ENCODE data around the gene CD2. TPM values are rescaled to one million over a fixed set of nuclear protein-coding genes. Genes with fewer than 3 reads are reported as not detected.

The CD2 gene
- total RNA-seq, 1 donor: not detected

DNA sequence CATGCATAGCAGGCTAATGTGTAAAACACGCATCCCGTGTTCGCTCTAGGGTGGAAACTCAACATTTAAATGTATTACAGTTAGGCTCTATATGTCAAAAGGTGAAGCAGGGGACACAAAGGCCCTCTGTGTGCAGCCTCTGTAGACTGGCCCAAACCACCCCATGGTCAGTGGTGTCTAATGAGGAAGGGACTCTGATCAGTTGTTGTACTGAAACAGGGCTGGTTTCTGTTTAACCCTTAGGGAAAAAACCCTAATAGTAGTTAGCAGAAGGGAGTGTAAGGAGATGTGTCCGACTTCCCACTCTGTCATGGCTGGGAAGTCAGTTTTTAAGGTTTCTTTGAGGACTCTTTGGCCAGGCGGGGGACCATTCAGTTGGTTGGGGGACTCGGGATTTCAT is 21.5 kb upstream of the CD2 start:
- TF ChIP-seq, protein P1, sequence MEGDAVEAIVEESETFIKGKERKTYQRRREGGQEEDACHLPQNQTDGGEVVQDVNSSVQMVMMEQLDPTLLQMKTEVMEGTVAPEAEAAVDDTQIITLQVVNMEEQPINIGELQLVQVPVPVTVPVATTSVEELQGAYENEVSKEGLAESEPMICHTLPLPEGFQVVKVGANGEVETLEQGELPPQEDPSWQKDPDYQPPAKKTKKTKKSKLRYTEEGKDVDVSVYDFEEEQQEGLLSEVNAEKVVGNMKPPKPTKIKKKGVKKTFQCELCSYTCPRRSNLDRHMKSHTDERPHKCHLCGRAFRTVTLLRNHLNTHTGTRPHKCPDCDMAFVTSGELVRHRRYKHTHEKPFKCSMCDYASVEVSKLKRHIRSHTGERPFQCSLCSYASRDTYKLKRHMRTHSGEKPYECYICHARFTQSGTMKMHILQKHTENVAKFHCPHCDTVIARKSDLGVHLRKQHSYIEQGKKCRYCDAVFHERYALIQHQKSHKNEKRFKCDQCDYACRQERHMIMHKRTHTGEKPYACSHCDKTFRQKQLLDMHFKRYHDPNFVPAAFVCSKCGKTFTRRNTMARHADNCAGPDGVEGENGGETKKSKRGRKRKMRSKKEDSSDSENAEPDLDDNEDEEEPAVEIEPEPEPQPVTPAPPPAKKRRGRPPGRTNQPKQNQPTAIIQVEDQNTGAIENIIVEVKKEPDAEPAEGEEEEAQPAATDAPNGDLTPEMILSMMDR (IDR thresholded peaks at IDR 0.05; ENCODE audit: insufficient read depth, low read depth, low read length): no peak
- no peak overlapping the region for H3K4me3 ChIP-seq (ENCODE audit: low read depth, low read length)
- DNase-seq (ENCODE audit: low read depth): no peak

DNA sequence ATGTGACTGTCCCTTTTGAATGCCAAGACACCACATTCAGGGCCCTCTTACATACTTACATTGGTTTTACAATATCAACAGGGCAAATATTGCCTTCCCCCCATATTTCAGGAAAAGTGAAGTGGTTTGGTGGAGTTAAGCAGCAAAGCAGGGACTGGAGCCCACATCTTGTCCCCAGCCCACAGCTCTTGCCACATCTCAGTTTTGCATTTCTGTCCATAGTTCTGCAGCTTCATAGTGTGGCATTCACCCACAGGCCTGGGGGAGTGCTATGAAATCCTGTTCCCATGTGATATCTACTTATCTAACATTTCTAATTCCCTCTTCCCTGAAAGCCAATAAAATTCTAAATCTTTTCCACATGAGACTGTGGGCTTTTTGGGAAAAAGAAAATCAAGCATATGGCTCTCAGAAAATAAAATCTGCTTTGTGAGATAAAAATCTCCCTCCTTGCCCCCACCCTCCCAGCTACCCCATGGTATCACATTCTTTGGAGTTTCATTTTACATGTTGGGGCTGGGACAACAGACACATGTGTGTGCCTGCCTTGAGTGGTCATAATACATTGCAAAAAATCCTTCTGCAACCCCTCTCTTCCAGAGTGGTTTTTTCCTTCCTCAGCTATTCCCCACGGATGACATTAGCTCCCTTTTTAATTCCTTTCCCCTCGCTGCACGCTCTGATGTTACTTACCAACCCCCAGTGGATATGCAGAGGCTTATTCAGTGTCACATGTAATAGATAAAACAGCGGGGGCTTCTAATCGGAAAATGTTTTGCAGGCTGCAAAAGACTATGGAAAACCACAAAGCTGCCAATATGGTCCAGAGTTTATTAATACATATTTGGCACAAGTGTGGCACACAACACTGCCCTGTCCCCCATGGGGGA is 20.5 kb upstream of the CD2 start:
- no peak overlapping the region for H3K4me3 ChIP-seq (ENCODE audit: low read depth, low read length)
- no peak for DNase-seq (ENCODE audit: low read depth)
- TF ChIP-seq, protein P1 (IDR thresholded peaks at IDR 0.05; ENCODE audit: insufficient read depth, low read depth, low read length): no peak

DNA sequence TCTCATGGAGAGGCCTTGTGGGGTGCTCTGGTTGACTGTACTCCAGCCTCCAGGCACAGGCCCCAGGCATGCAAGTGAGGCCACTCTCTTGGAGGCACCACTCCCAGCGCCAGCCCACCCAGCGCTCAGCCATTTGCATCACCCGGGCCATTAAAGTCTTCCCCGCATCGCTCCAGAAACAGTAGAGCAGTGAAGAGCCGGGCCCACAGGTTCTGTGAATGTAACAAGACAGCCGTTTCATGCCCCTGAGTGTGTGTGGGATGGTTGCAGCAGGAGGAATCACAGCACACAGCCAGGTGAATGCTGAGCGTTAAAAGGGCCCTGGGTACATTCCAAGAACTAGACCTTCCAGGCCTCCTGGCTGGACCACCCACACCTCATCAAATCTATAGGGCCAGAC is 19.0 kb upstream of the CD2 start:
- no peak for DNase-seq (ENCODE audit: low read depth)
- no peak overlapping the region for H3K4me3 ChIP-seq (ENCODE audit: low read depth, low read length)
- TF ChIP-seq, protein P1 (IDR thresholded peaks at IDR 0.05; ENCODE audit: insufficient read depth, low read depth, low read length): no peak

DNA sequence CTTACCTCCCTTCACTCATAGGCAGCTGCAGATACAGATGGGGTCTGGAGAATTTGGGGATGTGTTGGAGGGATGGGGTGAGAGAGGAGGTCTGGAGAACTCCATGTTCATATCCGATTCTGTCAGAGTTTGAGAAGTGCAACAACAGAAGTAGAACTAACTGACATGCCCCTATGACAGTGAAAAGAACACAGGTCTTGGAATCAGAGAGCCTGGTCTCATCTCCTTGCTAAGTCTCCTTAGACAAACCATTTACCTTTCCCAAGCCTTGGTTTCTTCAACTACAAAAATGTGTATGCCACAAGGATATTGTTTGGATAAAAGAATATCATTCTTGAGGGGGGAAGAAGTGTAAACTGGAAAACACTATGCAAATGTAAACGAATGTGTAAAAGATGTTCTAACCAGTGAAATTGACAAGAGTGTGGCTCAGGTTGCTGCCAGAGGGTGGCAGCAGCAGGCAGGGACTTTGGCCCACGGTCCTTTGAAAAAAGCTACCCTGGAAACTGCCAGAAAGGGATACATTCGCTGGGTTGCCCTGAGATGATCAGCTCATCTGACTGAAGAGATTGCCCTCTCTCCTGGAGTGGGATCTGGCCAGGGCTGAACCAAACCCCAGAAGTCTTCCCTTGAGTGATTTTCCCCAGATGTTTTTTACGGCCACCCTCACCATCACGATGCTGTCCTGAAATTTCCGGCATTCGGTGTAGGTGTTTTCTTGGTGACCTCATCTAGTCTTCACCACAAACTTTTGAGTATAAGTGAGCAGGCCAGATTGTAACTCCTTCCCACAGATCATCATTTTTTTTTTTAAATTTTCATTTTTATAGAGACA is 17.0 kb upstream of the CD2 start:
- peak; percentile 55 for DNase-seq (ENCODE audit: low read depth)
- TF ChIP-seq, protein P1 (IDR thresholded peaks at IDR 0.05; ENCODE audit: insufficient read depth, low read depth, low read length): peak; percentile 76
- no peak overlapping the region for H3K4me3 ChIP-seq (ENCODE audit: low read depth, low read length)

DNA sequence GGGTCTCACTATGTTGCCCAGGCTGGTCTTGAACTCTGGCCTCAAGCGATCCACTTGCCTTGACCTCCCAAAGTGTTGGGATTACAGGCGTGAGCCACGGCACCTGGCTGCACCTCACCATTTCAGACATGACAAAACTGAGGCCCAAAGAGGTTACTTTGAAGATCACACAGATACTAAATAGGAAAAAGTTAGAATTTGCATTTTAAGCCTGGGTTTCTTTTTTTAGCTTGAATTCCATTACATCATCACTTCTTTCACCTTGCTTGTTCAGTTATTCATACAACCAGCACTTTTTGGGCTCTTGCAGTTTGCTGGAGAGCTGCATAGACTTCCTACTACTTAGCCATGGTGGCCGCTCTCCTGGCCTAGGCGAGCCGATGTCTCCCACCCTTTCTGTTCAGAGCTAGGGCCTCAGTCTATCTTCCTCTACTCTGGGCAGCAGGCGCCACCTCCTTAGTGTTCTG is 16.3 kb upstream of the CD2 start:
- TF ChIP-seq, protein P1 (IDR thresholded peaks at IDR 0.05; ENCODE audit: insufficient read depth, low read depth, low read length): no peak
- no peak for DNase-seq (ENCODE audit: low read depth)

DNA sequence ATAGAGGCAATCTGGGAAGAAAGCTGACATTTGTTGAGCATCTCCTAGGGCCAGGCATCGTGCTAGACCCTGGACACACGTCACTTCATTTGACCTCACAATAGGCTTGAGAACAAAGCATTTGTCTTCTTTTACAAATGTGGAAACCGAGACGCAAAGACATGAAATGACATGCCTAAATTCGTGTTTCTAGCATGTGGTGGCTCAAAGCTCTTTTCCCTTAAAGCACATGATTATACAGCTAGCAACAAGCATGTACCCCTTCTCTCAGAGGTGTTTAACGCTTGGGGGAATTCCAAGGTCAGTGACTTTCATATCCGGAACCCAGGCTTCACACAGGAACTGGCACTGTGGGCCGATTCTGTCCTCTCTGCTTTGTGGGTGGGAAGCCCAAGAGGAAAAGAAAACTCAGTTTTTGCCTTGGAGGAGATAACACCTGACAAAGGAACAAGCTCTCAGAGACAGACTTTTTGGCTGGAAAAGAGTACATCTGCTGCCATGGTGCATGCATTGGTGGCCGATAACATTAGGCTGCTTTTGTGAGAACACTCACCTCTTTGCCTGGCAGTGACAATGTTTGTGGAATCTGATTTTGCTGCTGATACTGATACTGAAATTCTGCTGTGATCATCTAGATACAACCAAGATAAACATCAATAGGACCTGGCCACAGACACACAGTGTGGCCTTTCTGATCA is 15.4 kb upstream of the CD2 start:
- H3K4me3 ChIP-seq (ENCODE audit: low read depth, low read length): no peak overlapping the region
- TF ChIP-seq, protein P1 (IDR thresholded peaks at IDR 0.05; ENCODE audit: insufficient read depth, low read depth, low read length): no peak
- no peak for DNase-seq (ENCODE audit: low read depth)

More for the DNA sequence above, 16.3 kb upstream of the CD2 start:
- H3K4me3 ChIP-seq (ENCODE audit: low read depth, low read length): no peak overlapping the region
